Testis (tissue), 3 donors: Measurements from ENCODE around the gene FGFR3. TPM values are rescaled to one million over a fixed set of nuclear protein-coding genes. Genes with fewer than 3 reads are reported as not detected.

Source experiments
- DNase-seq: peaks from one replicate; pipeline ENCODE4 v3.0.0-alpha.2; 2019
- H3K27ac ChIP-seq, 2 donors: fragments of 200-600 bp; sonication (generic); one replicate each; pipeline ENCODE4 v1.5.1; 2019
- H3K27me3 ChIP-seq: fragments of 200-600 bp; sonication (generic); one replicate; pipeline ENCODE4 v1.5.1; 2019
- H3K36me3 ChIP-seq: fragments of 200-600 bp; sonication (generic); one replicate; pipeline ENCODE4 v1.5.1; 2017; ENCODE audit warnings: low read depth; ENCODE audit errors: missing control alignments
- H3K4me1 ChIP-seq: fragments of 200-600 bp; sonication (generic); one replicate; pipeline ENCODE4 v1.5.1; 2019
- H3K4me3 ChIP-seq, 2 donors: fragments of 200-600 bp; sonication (generic); one replicate each; pipeline ENCODE4 v1.5.1; 2017 to 2019
- H3K9me3 ChIP-seq: fragments of 200-600 bp; sonication (generic); one replicate; pipeline ENCODE4 v1.5.1; 2017
- POLR2A ChIP-seq: fragments of 450-650 bp; IDR thresholded peaks from one replicate; pipeline ENCODE4 v1.6.1; 2017; ENCODE audit warnings: antibody characterized with exemption, mild to moderate bottlenecking, moderate library complexity
- WGBS, 2 donors: methylation state at CpG; one replicate each; pipeline ENCODE4 v1.1.5; 2018; 5-methylcytosine and 5-hydroxymethylcytosine counted together
- intact Hi-C: fragments of 100-400 bp; cut with DNase I; formaldehyde crosslinking; loops from one replicate; pipeline ENCODE4 v1.15.1; 2023; ENCODE audit warnings: low total_unique reads
- polyA plus RNA-seq: library from polyadenylated mRNA; stranded (reverse); fragments of 350-450 nt; fragmentation: Illumina TruSeq; extraction: RNeasy Lipid Tissue Mini Kit (QIAGEN cat#74804); gene quantifications from one replicate; pipeline ENCODE4 v1.2.3, GENCODE V29; 2014; ENCODE audit warnings: low read depth, low replicate concordance; ENCODE audit not compliant: insufficient read depth
- total RNA-seq, 2 donors: library from RNA; depleted of rRNA; stranded (reverse); fragments of >200 nt; gene quantifications; one replicate each; pipeline ENCODE4 v1.2.3, GENCODE V29; 2016
- TF ChIP-seq, protein P1 (sequence below), 3 experiments: fragments of 450-650 bp in 2 of 3; fragments of 200-600 bp in 1 of 3; sonication (generic) in 1 of 3; IDR thresholded peaks; one replicate each; pipeline ENCODE4 v1.5.1; 2016 to 2019; ENCODE audit warnings: antibody characterized with exemption in 3 of 3, mild to moderate bottlenecking in 2 of 3, moderate library complexity in 1 of 3

The FGFR3 gene
- total and polyA plus RNA-seq, 3 donors from 2014 or later: 39.2 to 93.7 (median 79.6) TPM

DNA sequence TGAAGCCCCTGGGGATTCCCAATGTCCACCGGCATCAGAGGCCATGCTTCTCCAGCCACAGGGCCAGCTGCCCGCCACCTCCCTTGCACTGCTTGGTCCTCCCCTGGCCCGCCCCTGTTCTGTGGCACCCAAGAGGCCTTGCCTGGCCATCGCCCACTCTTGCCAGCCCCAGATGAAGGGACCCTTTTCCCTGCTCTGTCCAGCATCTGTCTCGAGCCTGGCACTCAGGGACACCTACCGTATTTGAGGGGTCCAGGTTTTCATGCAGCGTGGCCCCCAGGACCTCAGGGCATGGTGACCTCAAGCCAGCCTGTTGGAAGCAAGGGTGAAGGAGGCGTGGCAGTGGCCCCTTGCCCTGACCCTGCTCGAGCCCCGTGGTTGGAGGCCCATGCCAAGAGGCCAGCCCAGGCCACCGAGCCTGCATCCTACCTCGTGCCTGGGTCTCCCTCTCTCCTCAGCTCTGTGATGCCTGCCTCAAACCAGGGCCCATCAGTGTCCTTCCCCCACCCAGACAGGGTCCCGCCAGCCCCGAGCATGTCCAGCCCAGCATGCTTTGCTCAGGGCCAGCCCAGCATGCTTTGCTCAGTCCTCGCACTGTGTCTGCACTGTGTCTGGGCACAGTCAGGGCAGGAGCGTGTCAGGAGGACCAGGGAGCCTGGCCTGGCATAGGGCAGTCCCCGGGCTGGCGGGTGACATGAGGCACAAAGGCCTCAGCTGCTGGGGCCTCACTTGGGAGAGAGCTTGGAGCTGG is 14.3 kb upstream of the FGFR3 start:
- WGBS, 2 donors: 86 to 88% methylated on average over 13 to 18 of the region's 18 CpGs
- Histone ChIP-seq H3K9me3 (no peaks in the 10 kb centered on the region), H3K27me3 (no peaks in the 10 kb centered on the region), H3K4me3 (no peak overlapping the region), H3K4me1 (no peaks in the 10 kb centered on the region), H3K27ac (no peak overlapping the region), H3K36me3 (no peaks in the 10 kb centered on the region)
- DNase-seq: no peak
- intact Hi-C loops: no loop called here
- TF ChIP-seq, protein P1, sequence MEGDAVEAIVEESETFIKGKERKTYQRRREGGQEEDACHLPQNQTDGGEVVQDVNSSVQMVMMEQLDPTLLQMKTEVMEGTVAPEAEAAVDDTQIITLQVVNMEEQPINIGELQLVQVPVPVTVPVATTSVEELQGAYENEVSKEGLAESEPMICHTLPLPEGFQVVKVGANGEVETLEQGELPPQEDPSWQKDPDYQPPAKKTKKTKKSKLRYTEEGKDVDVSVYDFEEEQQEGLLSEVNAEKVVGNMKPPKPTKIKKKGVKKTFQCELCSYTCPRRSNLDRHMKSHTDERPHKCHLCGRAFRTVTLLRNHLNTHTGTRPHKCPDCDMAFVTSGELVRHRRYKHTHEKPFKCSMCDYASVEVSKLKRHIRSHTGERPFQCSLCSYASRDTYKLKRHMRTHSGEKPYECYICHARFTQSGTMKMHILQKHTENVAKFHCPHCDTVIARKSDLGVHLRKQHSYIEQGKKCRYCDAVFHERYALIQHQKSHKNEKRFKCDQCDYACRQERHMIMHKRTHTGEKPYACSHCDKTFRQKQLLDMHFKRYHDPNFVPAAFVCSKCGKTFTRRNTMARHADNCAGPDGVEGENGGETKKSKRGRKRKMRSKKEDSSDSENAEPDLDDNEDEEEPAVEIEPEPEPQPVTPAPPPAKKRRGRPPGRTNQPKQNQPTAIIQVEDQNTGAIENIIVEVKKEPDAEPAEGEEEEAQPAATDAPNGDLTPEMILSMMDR (IDR thresholded peaks at IDR 0.05): no peak
- no peak for TF ChIP-seq POLR2A

DNA sequence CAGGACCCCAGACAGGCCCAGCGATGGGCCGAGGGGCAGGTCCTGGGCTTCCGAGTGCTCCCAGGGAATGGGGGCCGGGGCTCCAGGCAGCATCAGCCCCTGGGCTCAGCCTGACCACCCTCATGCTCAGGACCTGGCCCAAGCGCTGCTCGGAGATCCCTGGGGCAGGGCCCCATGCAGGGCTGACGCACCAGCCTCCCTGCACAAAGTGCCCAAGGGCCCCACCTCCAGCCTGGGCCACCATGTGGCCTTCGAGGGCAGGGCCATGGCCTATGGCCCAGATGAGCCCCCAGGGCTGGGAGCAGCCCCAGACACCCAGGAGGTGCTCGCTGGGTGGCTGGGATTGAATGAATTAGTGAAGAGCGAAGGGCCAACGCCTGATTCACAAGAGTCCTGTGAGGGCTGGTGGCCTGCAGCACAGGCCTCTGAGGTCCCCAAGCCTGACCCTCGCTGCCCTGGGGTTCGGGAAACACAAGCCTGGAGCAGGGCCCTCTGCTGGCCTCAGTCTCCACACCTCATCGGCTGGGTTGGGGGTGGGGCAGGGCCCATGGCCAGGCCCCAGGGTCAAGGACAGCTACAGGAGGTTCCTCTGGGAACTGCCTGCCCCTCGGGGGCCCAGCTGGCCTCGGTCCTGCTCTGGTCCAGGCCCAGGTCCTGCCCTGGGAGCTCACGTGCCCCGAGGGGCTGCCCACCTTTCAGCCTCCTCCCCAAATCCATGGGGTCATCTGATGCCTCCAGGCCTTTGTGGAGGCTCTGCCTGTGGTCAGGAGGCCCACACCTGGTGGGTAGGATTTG is 13.3 kb upstream of the FGFR3 start:
- 67 to 77% methylated on average over 5 to 14 of the region's 18 CpGs for WGBS, 2 donors
- no peak overlapping the region for H3K4me3 ChIP-seq
- H3K27ac ChIP-seq: no peak overlapping the region
- no peak for TF ChIP-seq POLR2A
- TF ChIP-seq, protein P1 (IDR thresholded peaks at IDR 0.05): no peak
- no peaks in the 10 kb centered on the region for H3K27me3 ChIP-seq
- no peak for DNase-seq
- no peaks in the 10 kb centered on the region for H3K9me3 ChIP-seq
- H3K4me1 ChIP-seq: no peaks in the 10 kb centered on the region
- intact Hi-C loops: no loop called here
- no peaks in the 10 kb centered on the region for H3K36me3 ChIP-seq

DNA sequence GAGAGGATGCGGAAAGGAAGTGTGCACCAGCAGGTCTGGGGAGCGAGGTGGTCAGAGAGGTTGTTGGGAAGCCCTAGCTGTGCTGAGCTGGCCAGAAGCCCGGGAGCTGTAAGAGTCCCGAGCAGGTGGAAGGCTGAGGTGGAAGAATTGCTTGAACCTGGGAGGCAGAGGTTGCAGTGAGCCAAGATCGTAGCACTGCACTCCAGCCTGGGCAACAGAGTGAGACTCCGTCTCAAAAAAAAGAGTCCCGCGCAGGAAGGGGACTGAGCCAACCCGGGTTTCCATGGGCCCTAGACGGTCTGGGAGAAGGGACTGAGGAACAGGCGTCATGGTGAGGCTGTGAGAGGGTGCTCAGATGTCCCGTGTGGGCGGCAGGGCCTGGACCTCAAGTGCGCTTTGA is 12.7 kb upstream of the FGFR3 start:
- Histone ChIP-seq H3K4me1 (no peaks in the 10 kb centered on the region), H3K9me3 (no peaks in the 10 kb centered on the region), H3K4me3 (no peak overlapping the region), H3K27me3 (no peaks in the 10 kb centered on the region), H3K27ac (no peak overlapping the region), H3K36me3 (no peaks in the 10 kb centered on the region)
- intact Hi-C loops: no loop called here
- no peak for DNase-seq
- TF ChIP-seq, protein P1 (IDR thresholded peaks at IDR 0.05): no peak
- no peak for TF ChIP-seq POLR2A
- WGBS, 2 donors: 76 to 91% methylated on average over 12 to 14 of the region's 14 CpGs

DNA sequence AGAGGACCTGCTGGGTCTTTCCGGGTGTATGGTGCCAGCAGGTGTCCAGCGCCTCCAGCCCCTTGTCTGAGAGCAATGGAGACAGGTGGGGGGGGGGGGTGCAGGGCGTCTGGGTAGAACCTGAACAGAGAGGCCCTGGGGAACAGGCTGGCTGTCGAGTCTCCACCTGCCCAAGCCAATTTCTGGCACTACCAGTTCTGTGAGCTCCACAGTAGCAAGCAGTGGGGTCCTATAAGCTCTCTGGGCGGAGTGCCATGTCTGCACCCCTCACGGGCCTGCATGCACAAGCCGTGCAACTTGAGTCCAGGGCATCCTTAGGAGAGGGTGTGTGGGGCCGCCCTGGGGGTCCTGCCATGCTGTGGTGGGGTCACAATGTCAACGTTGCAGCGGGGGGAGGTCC is 10.1 kb upstream of the FGFR3 start:
- Histone ChIP-seq H3K36me3 (no peaks in the 10 kb centered on the region), H3K4me1 (no peaks in the 10 kb centered on the region), H3K9me3 (no peaks in the 10 kb centered on the region), H3K27me3 (no peaks in the 10 kb centered on the region), H3K27ac (no peak overlapping the region), H3K4me3 (no peak overlapping the region)
- DNase-seq: no peak
- intact Hi-C loops: no loop called here
- TF ChIP-seq, protein P1 (IDR thresholded peaks at IDR 0.05): no peak
- no peak for TF ChIP-seq POLR2A
- 70 to 92% methylated on average over 3 to 10 of the region's 10 CpGs for WGBS, 2 donors
